ENCODE results near the gene ZSWIM3. TPM values are rescaled to one million over a fixed set of nuclear protein-coding genes. Genes with fewer than 3 reads are reported as not detected.

The ZSWIM3 gene
- total RNA-seq, 1 experiment from 2014 or later, result 4.2 TPM

DNA sequence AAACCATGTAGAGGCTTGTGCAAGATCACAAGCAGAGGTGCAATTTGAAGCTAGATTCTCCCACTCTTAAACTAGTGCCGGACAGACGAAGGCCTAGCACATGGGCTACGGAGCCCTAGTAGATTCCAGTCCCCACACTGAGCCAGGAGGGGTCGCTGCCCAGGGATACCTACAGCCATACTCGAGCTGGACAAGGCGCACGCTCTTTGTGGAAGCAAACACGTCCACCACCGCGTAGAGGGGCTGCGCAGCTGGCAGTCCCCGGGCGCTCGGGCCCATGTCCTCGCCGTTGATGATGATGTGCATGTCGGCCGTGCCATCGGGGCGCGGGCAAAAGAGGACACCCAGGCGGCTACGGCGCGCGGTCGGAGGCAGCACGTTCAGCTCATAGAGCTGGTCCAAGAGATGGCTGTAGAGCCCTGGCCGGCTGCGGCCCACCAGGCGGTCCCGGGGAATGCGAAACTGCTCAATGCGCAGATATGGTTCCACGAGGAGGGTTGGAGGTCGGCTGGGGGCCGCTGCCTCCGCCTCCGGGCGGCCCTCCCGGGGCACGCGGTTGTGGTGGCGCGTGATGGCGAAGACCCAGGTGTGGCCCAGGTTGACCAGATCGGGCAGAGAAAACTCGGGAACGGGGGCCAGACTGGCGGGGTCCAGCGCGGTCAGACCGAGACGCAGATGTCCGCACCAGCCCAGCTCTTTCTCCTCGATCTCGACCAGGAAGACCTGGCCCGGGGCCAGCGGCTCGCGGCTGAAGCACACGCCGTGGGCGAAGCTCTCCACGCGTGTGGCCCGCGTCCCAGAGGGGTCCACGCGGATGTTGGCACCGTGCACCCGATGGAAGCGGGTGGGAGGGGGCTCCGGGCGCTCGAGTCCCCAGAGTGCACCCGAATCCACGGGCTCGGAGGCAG is 32.9 kb downstream of the ZSWIM3 start:
- H3K9me3 ChIP-seq (ENCODE audit: low read length), result no peaks in the 10 kb centered on the region
- peak overlapping the region; percentile 96 for H3K4me2 ChIP-seq (ENCODE audit: low read length)
- TF ChIP-seq CTCF (conservative IDR thresholded peaks at IDR 0.05; ENCODE audit: low read depth, low read length), result no peak
- no peak for TF ChIP-seq EZH2phosphoT487 (IDR thresholded peaks at IDR 0.05; ENCODE audit: borderline replicate concordance, low read length)
- no peak for TF ChIP-seq EZH2 (IDR thresholded peaks at IDR 0.05; ENCODE audit: low read length, unreplicated experiment)
- H3K36me3 ChIP-seq (ENCODE audit: low read depth, low read length), result peaks cover 7% of the 10 kb centered on the region; the same call in 1 of the 2 replicates
- no peaks in the 10 kb centered on the region for H3K27me3 ChIP-seq (ENCODE audit: low read length)
- intact Hi-C loops (cut with micrococcal nuclease), result loop anchor here (5.0 kb wide), 1 partner anchor 78 kb away; the partner anchor contains the start of gene UBE2C
- H4K20me1 ChIP-seq (ENCODE audit: low read length), result no peaks in the 10 kb centered on the region
- peak; percentile 1; the same call in 1 of the 2 replicates for ATAC-seq
- no TSS peak for BruUV-seq (replicated peaks)
- peaks cover 25% of the 10 kb centered on the region for H3K4me1 ChIP-seq (ENCODE audit: insufficient read depth, low read length)
- H2AFZ ChIP-seq (ENCODE audit: low read length), result peak overlapping the region; percentile 89
- H3F3A ChIP-seq (ENCODE audit: low read length, unreplicated experiment), result no peaks in the 10 kb centered on the region
- no peak for DNase-seq
- peak overlapping the region; percentile 16 for H3K27ac ChIP-seq (ENCODE audit: low read length)
- CTCF ChIA-PET, result interaction anchor here (0.6 kb wide), 1 partner anchor 54 kb away, joined by 4 read pairs; no protein-coding TSS in a partner anchor
- H3K79me2 ChIP-seq (ENCODE audit: low read length), result peaks cover 20% of the 10 kb centered on the region
- POLR2A ChIA-PET (ENCODE audit: unreplicated experiment), result interaction anchor here (0.6 kb wide), 1 partner anchor 22 kb away, joined by 3 read pairs; no protein-coding TSS in a partner anchor
- peak overlapping the region; percentile 76 for H3K9ac ChIP-seq (ENCODE audit: low read length)
- H3K4me3 ChIP-seq (ENCODE audit: low read length), result peak overlapping the region; percentile 78
- H3K9me2 ChIP-seq (replicated peaks; ENCODE audit: low read length), result no peaks in the 10 kb centered on the region

DNA sequence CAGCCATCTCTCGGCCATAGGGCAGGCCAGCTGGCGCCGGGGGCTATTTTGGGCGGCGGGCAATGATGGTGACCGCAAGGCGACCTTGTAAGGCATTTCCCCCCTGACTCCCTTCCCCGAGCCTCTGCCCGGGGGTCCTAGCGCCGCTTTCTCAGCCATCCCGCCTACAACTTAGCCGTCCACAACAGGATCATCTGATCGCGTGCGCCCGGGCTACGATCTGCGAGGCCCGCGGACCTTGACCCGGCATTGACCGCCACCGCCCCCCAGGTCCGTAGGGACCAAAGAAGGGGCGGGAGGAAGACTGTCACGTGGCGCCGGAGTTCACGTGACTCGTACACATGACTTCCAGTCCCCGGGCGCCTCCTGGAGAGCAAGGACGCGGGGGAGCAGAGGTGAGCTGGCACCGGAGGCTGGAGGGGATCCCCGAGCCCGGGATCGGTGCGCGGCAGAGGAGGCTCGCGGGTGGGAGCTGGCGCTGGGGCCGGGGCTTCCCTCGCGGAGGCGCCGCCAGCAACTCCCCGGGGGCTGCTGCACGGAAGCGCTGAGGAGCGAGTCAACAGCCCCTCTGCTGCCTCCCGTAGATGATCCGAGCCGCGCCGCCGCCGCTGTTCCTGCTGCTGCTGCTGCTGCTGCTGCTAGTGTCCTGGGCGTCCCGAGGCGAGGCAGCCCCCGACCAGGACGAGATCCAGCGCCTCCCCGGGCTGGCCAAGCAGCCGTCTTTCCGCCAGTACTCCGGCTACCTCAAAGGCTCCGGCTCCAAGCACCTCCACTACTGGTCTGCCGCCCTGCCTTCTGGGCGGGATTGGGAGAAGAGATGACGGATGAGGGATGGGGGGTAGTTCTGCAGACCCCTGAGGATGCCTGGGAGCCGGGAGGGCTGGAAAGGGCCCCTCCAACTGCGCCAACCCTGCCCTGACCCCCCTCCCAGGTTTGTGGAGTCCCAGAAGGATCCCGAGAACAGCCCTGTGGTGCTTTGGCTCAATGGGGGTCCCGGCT is 33.9 kb downstream of the ZSWIM3 start, which contains the start of the genes CTSA and NEURL2:
TSS of gene CTSA (plus strand) at position 351 of the 999 bp plus-strand sequence. CDS start at position 585, 234 bp downstream.
TSS of gene NEURL2 (minus strand) at position 224 of the 999 bp plus-strand sequence. CDS start at position 7, 217 bp downstream.
- CTCF ChIA-PET, result interaction anchor here (0.6 to 1.0 kb wide), 3 partner anchors 55 to 79 kb away, joined by 3 to 4 read pairs (median 3); no protein-coding TSS in a partner anchor
- intact Hi-C loops (cut with micrococcal nuclease), result loop anchor here (5.0 kb wide), 1 partner anchor 79 kb away; the partner anchor contains the start of gene UBE2C
- TF ChIP-seq EZH2phosphoT487 (IDR thresholded peaks at IDR 0.05; ENCODE audit: borderline replicate concordance, low read length) (no peak), EZH2 (IDR thresholded peaks at IDR 0.05; ENCODE audit: low read length, unreplicated experiment) (no peak), CTCF (conservative IDR thresholded peaks at IDR 0.05; ENCODE audit: low read depth, low read length) (peak; percentile 31)

More for the DNA sequence above, 33.9 kb downstream of the ZSWIM3 start, which contains the start of the genes CTSA and NEURL2:
- no peaks in the 10 kb centered on the region for H3K27me3 ChIP-seq (ENCODE audit: low read length)
- DNase-seq (peak; percentile 87), ATAC-seq (peak; percentile 75)
- H2AFZ ChIP-seq (ENCODE audit: low read length), result peak within 1 kb of the TSS; percentile 89
- H3K9me3 ChIP-seq (ENCODE audit: low read length), result no peaks in the 10 kb centered on the region
- H3K4me3 ChIP-seq (ENCODE audit: low read length), result peak within 1 kb of the TSS; percentile 78
- H3K79me2 ChIP-seq (ENCODE audit: low read length), result peaks cover 14% of the 10 kb centered on the region; the same call in 1 of the 2 replicates
- TSS peak; percentile 58 for BruUV-seq (replicated peaks)
- peaks cover 23% of the 10 kb centered on the region for H3K4me1 ChIP-seq (ENCODE audit: insufficient read depth, low read length)
- H3K27ac ChIP-seq (ENCODE audit: low read length), result peak within 1 kb of the TSS; percentile 16
- peak within 1 kb of the TSS; percentile 96 for H3K4me2 ChIP-seq (ENCODE audit: low read length)
- H3K9me2 ChIP-seq (replicated peaks; ENCODE audit: low read length), result no peaks in the 10 kb centered on the region
- POLR2A ChIA-PET (ENCODE audit: unreplicated experiment), result interaction anchor here (0.5 to 0.6 kb wide), 2 partner anchors 13 to 57 kb away, joined by 3 read pairs; partner anchors contain the start of gene SNX21
- peaks cover 7% of the 10 kb centered on the region; the same call in 1 of the 2 replicates for H3K36me3 ChIP-seq (ENCODE audit: low read depth, low read length)
- H3K9ac ChIP-seq (ENCODE audit: low read length), result peak within 1 kb of the TSS; percentile 76
- H4K20me1 ChIP-seq (ENCODE audit: low read length), result no peaks in the 10 kb centered on the region
- H3F3A ChIP-seq (ENCODE audit: low read length, unreplicated experiment), result no peaks in the 10 kb centered on the region
